Central memory CD8-positive, alpha-beta T cell (primary cell): ENCODE results near the gene AKR1C4.
"Not testable (repeated sequence)": the region's sequence is repeated elsewhere in the genome, so short reads cannot be mapped to it uniquely, and the experiment has no call there.

ENCODE experiments used
- ATAC-seq: fragments of 150-1000 bp; cut with Tn5 transposase; replicated peaks from 2 replicates; pipeline ENCODE4 v1.10.0; 2022; ENCODE audit warnings: mild to moderate bottlenecking, moderate FRiP score, moderate number of reproducible peaks; ENCODE audit not compliant: poor library complexity, severe bottlenecking; ENCODE audit errors: extremely low read depth
- DNase-seq, 2 donors: peaks; one replicate each; pipeline ENCODE4 v3.0.0; 2021; ENCODE audit warnings: low spot score in 2 of 2
- H3K27ac Mint-ChIP-seq: one replicate; pipeline ENCODE4 v1.8.0; 2022; ENCODE audit warnings: low read depth, mild to moderate bottlenecking, moderate library complexity, mixed read lengths
- H3K27me3 Mint-ChIP-seq: one replicate; pipeline ENCODE4 v1.8.0; 2022; ENCODE audit warnings: mixed read lengths
- H3K36me3 Mint-ChIP-seq: one replicate; pipeline ENCODE4 v1.8.0; 2022; ENCODE audit warnings: mild to moderate bottlenecking, moderate library complexity, mixed read lengths; ENCODE audit not compliant: insufficient read depth
- H3K4me1 Mint-ChIP-seq: one replicate; pipeline ENCODE4 v1.8.0; 2022; ENCODE audit warnings: mixed read lengths
- H3K4me3 Mint-ChIP-seq: one replicate; pipeline ENCODE4 v1.8.0; 2022; ENCODE audit warnings: mild to moderate bottlenecking, moderate library complexity, mixed read lengths
- H3K9me3 Mint-ChIP-seq: one replicate; pipeline ENCODE4 v1.8.0; 2022; ENCODE audit warnings: mixed read lengths

AKR1C4 gene

DNA sequence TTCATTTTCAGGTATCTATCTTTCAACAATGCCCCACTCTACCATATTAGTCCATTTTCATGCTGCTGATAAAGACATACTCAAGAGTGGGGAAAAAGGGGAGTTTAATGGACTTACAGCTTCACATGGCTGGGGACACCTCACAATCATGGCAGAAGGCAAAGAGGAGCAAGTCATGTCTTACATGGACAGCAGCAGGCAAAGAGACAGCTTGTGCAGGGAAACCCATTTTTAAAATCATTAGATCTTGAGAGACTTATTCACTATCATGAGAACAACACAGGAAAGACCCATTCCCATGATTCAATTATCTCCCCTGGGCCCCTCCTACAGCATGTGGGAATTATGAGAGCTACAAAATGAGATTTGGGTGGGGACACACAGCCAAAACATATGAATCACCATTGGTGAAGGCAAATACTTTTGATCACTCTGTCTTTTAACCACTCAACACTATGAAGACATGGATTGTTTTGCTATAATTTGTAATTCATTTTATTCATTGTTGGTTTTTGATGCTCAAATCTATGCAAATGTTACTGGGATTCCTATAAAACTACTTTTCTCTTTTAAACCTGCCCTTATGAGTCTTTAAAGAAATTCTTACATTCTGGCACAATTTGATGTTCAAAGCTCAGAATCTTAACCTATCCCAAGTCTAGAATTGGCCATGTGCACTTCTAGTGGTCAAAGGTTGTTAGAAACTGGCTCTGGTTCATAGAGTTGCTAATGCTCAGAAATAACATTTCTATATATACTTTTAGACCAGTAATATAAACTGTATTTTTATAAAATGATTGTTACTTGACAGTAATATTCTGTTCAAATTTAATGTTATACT, 15.3 kb downstream of the AKR1C4 start:
- ATAC-seq (no peak), DNase-seq (no peak)
- Mint-ChIP-seq H3K4me3 (no peak overlapping the region), H3K4me1 (no peaks in the 10 kb centered on the region), H3K27ac (no peak overlapping the region), H3K27me3 (peaks cover under 1% of the 10 kb centered on the region), H3K9me3 (peaks cover 5% of the 10 kb centered on the region), H3K36me3 (no peaks in the 10 kb centered on the region)

DNA sequence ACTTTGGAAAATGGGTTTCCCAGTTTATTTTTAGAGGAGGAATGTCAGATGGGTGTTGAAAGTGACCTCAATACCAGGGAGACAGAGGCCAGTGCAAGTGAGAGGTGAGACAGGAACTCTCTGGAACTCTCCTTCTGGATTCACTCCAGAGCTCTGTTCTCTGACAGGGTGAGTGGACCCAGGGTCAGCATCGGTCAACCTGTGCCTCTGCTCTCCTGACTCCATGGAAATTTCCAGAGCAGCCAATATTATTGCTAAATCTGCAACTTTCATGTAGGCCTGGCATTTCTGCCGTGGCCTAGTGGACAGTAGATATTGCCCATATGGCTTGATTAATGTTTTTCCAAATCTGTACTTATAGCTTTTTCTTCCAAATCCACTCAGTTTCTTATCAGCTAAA, 20.2 kb downstream of the AKR1C4 start:
- Mint-ChIP-seq H3K36me3 (no peaks in the 10 kb centered on the region), H3K9me3 (peaks cover 5% of the 10 kb centered on the region), H3K4me3 (no peak overlapping the region), H3K4me1 (no peaks in the 10 kb centered on the region), H3K27ac (no peak overlapping the region), H3K27me3 (no peaks in the 10 kb centered on the region)
- no peak for ATAC-seq
- no peak for DNase-seq

DNA sequence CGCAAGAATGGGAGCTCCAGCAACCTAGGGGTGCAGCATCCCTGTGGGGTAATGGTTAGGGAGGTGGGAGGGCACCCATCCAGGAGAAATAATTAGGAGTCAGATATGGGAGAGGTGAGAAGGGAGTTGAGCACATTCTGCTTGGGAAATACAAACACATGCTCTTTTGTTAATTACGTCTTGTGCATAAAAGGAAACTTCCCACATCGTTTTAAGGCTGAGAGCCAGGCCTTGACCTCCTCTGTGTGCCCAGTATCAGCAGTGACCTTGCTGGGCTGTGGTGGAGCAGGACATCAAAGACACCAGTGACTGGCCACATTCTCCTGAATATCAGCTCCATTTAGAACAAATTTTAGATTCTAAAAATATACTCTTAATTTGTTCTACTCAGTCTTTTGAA, 22.6 kb downstream of the AKR1C4 start:
- Mint-ChIP-seq H3K27me3 (no peaks in the 10 kb centered on the region), H3K4me3 (no peak overlapping the region), H3K36me3 (no peaks in the 10 kb centered on the region), H3K4me1 (no peaks in the 10 kb centered on the region), H3K27ac (no peak overlapping the region), H3K9me3 (peaks cover 5% of the 10 kb centered on the region)
- no peak for ATAC-seq
- no peak for DNase-seq

- H3K9me3 Mint-ChIP-seq, H3K27me3 Mint-ChIP-seq, ATAC-seq, DNase-seq, H3K4me3 Mint-ChIP-seq, H3K36me3 Mint-ChIP-seq, H3K4me1 Mint-ChIP-seq, H3K27ac Mint-ChIP-seq: not testable (repeated sequence)
Observed at GRCh38 chr10:5222942-5223341, 26.3 kb downstream of the AKR1C4 start.

DNA sequence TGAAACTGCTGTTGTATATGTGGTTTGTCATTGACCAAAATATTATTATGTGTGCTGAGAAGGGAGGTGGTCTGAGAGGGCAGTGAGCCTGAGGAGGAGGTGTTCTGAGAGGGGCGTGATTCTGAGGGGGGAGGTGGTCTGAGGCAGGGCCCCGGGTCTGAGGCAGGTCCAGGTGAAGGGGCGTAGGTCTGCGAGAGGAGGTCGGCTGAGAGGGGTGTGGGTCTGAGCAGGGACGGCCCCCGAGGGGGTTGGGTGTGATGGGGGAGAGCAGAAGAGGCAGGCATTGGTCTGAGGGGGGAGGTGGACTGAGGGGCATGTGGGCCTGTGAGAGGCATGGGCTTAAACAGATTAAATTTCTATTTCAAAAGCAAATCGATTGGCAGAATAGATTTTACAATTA, 32.4 kb downstream of the AKR1C4 start:
- Mint-ChIP-seq H3K4me1 (no peaks in the 10 kb centered on the region), H3K27ac (no peak overlapping the region), H3K9me3 (no peaks in the 10 kb centered on the region), H3K4me3 (no peak overlapping the region), H3K36me3 (no peaks in the 10 kb centered on the region), H3K27me3 (no peaks in the 10 kb centered on the region)
- no peak for ATAC-seq
- no peak for DNase-seq

DNA sequence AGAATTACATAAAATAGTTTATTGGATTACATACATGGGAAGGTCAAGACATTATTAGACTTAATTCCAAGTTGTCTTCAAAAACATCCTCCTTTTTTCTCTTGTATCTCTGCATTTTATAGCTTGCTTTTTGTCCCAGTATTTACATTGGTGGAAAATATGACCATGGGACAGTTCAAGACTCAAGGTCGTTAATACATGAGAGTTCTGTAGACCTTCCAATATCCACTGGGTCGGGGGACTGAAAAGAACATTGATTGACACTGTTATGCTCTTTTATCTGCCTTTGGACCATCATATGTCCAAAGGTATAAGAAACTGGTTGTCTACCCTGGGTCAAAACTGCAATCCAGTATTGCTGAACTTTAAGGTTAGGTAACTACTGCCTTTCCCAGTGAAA, 36.7 kb downstream of the AKR1C4 start:
- peaks cover 23% of the 10 kb centered on the region for H3K9me3 Mint-ChIP-seq

DNA sequence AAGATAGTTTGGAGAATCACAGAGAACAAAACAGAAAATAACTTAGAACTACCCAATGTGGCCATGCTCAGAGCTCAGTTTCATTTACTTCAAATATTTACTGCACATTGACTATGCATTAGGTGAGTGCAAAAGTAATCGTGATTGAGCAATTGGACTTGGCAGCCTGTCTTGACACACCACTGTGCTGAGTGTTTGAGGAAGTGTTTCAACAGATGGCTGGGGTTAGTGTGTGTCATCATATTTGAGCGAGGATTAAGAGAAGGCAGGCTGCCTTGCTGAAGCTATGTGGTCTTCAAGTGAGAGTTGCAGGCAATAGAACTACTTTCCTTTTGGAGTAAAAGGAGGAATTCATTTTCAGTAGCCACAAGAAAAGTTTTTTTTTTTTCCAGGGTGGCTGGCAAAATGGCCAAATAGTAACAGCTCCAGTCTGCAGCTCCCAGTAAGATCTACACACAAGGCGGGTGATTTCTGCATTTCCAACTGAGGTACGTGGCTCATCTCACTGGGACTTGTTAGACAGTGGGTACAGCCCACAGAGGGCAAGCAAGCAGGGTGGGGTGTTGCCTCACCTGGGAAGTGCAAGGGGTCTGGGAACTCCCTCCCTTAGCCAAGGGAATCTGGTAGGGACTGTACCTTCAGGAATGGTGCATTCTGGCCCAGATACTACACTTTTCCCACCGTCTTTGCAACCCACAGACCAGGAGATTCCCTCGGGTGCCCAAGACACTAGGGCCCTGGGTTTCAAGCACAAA, 37.6 kb downstream of the AKR1C4 start:
- Mint-ChIP-seq H3K36me3 (no peaks in the 10 kb centered on the region), H3K9me3 (peaks cover 28% of the 10 kb centered on the region), H3K4me3 (no peak overlapping the region), H3K4me1 (no peaks in the 10 kb centered on the region), H3K27me3 (peaks cover 33% of the 10 kb centered on the region), H3K27ac (no peak overlapping the region)
- ATAC-seq (no peak), DNase-seq (no peak)

More for the DNA sequence above, 36.7 kb downstream of the AKR1C4 start:
- ATAC-seq = no peak
- Mint-ChIP-seq H3K27ac (no peak overlapping the region), H3K4me3 (no peak overlapping the region), H3K27me3 (peaks cover 29% of the 10 kb centered on the region), H3K36me3 (no peaks in the 10 kb centered on the region), H3K4me1 (no peaks in the 10 kb centered on the region)
- DNase-seq = no peak

DNA sequence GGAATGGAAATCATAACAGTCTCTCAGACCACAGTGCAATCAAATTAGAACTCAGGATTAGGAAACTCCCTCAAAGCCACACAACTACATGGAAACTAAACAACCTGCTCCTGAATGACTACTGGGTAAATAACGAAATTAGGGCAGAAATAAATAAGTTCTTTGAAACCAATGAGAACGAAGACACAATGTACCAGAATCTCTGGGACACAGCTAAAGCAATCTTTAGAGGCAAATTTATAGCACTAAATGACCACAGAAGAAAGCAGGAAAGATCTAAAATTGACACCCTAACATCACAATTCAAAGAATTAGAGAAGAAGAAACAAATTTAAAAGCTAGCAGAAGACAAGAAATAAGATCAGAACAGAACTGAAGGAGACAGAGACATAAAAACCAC, 40.9 kb downstream of the AKR1C4 start:
- not testable (repeated sequence) for H3K4me3 Mint-ChIP-seq, ATAC-seq, DNase-seq, H3K36me3 Mint-ChIP-seq, H3K27ac Mint-ChIP-seq, H3K4me1 Mint-ChIP-seq
- H3K9me3 Mint-ChIP-seq = peaks cover 28% of the 10 kb centered on the region
- peaks cover 33% of the 10 kb centered on the region for H3K27me3 Mint-ChIP-seq

DNA sequence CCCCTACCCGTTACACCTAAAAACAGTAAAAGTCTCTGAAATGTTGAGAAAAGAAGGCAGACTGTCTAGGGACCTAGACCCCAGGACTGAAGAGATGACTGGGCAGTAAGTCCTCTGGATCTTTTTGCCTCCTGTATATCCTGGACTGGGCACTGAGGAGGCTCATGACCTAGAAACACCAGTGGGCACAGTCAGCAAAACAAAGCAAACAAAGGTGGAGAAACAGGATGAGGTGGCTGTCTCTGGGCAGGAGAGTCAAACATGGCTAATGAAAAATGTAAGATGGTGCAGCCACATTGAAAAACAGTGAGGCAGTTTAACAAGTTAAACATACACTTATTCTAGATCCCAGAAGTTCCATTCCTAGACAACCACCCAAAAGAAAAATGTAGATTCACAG, 45.9 kb downstream of the AKR1C4 start:
- Mint-ChIP-seq H3K27me3 (peaks cover 12% of the 10 kb centered on the region), H3K27ac (no peak overlapping the region), H3K36me3 (no peaks in the 10 kb centered on the region), H3K9me3 (peaks cover 12% of the 10 kb centered on the region), H3K4me3 (no peak overlapping the region), H3K4me1 (no peaks in the 10 kb centered on the region)
- DNase-seq = no peak
- no peak for ATAC-seq

DNA sequence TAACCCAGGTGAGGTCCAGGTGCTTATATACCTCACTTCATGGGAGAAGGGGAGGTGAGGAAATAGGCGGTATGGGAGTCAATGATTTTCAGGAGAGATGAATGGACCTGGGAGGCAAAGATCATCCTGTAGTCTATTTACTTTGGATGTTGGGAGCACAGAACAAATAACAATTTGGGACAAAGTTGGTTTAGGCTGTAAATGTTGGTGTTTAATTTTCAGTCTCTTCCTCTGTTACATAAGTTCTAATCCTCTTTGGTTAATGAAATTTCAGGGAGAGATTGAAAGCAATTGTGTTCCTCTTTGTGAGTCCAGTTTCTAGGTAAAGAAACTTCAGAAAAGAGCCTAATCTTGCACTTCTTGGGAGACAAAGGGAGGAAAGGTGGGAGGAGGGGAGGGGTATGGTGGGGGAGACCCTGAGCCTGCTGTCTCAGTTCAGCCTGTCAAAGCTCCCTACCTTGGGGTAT, 46.9 kb downstream of the AKR1C4 start:
- ATAC-seq (no peak), DNase-seq (no peak)
- Mint-ChIP-seq H3K36me3 (no peaks in the 10 kb centered on the region), H3K27ac (no peak overlapping the region), H3K4me1 (no peaks in the 10 kb centered on the region), H3K4me3 (no peak overlapping the region), H3K9me3 (peaks cover 2% of the 10 kb centered on the region), H3K27me3 (peaks cover 2% of the 10 kb centered on the region)

GRCh38 chr10:5252177-5253037, 55.8 kb downstream of the AKR1C4 start:
- DNase-seq (no peak), ATAC-seq (no peak)
- Mint-ChIP-seq H3K4me3 (no peak overlapping the region), H3K36me3 (no peaks in the 10 kb centered on the region), H3K27ac (no peak overlapping the region), H3K9me3 (no peaks in the 10 kb centered on the region), H3K27me3 (no peaks in the 10 kb centered on the region), H3K4me1 (no peaks in the 10 kb centered on the region)

- DNase-seq = no peak
- no peak for ATAC-seq
- Mint-ChIP-seq H3K36me3 (no peaks in the 10 kb centered on the region), H3K9me3 (no peaks in the 10 kb centered on the region), H3K4me1 (no peaks in the 10 kb centered on the region), H3K27me3 (no peaks in the 10 kb centered on the region), H3K4me3 (no peak overlapping the region), H3K27ac (no peak overlapping the region)
Observed at GRCh38 chr10:5254488-5254887, 57.9 kb downstream of the AKR1C4 start.
